Dedifferentiated amniotic fluid mesenchymal stem cell (primary cell): ENCODE measurements around the gene CYP2J2.
A peak's percentile ranks its signal among the peaks of the same experiment; 100 is the strongest.
"Not testable (repeated sequence)": the region's sequence is repeated elsewhere in the genome, so short reads cannot be mapped to it uniquely, and the experiment has no call there.

Experiments
- DNase-seq: peaks from one replicate; pipeline ENCODE4 v3.0.0-alpha.2; 2016; ENCODE audit errors: extremely low spot score

CYP2J2 gene

GRCh38 chr1:59926381-59927123 is at the start of gene CYP2J2:
Gene CYP2J2, minus strand, starts transcription at chr1:59926773. Its CDS starts 27 bp downstream, at chr1:59926746.
- DNase-seq: no peak

- no peak for DNase-seq
Observed at GRCh38 chr1:59973719-59974118, 47.1 kb upstream of the CYP2J2 start.

GRCh38 chr1:59972216-59972927 is 45.8 kb upstream of the CYP2J2 start:
- no peak for DNase-seq

- DNase-seq: peak; percentile 68
Observed at GRCh38 chr1:59971464-59971911, 44.9 kb upstream of the CYP2J2 start.

DNA sequence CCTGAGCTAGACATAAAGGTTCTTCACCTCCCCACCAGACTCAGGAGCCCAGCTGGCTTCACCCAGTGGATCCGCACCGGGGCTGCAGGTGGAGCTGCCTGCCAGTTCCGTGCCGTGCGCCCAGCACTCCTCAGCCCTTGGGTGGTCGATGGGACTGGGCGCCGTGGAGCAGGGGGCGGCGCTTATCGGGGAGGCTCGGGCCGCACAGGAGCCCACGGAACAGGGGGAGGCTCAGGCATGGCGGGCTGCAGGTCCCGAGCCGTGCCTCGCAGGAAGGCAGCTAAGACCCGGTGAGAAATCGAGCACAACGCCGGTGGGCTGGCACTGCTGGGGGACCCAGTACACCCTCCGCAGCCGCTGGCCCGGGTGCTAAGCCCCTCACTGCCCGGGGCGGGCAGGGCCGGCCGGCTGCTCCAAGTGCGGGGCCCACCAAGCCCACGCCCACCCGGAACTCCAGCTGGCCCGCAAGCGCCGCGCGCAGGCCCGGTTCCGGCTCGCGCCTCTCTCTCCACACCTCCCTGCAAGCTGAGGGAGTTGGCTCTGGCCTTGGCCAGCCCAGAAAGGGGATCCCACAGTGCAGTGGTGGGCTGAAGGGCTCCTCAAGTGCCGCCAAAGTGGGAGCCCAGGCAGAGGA is 43.1 kb upstream of the CYP2J2 start:
- not testable (repeated sequence) for DNase-seq

DNA sequence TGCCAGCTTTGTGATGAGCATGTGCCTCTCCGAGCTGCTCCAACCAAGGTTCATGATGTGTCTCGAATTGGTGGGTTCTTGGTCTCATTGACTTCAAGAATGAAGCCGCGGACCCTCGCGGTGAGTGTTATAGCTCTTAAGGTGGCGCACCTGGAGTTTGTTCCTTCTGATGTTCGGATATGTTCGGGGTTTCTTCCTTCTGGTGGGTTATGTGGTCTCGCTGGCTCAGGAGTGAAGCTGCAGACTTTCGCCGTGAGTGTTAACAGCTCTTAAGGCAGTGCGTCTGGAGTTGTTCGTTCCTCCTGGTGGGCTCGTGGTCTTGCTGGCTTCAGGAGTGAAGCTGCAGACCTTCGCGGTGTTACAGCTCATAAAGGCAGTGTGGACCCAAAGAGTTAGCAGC is 42.2 kb upstream of the CYP2J2 start:
- not testable (repeated sequence) for DNase-seq

DNA sequence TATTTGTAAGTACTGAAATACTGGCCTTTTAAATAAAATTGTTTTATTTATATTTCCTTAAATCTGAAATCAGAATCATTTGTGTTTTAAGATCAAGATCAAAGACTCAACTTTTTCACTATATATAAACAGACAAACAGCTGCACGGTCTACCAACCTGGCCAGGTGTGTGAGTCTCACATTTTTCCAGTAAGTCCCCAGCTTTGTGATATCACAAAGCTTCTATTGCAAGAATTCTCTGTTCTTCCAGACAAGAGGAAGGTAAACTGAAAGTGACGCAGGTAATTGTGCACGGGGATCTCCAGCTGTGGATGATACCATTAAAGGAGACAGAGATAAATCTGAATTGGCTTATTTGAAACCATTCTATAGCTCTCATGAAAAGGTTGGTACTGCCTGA is 41.2 kb upstream of the CYP2J2 start:
- DNase-seq: no peak

DNA sequence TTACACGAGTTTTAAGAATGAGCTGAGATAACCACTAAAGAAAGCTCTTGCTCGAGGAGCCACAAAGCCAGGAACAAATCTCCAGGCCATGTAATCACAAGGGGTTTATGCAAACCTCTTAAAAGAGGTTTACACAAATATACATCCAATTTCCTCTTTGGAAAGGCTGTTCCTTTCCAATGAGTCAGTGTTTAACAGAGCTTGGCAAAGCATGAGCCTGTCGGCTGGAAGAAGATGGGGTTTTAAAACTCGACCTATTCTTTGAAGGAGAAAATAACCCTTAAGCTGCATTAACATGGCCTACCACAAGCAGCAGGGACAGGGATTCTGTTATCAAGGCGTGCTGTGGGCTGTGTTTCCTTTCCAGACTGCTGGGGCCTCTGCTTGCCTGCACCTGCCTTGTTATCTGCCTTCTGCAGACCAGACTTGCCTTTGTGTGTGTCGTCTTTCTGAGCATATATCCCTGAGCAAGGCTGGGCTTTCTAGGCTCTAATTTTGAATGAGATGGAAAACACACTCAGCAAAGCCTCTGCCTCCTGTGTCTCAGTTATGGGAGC is 40.6 kb upstream of the CYP2J2 start:
- peak; percentile 32 for DNase-seq

DNA sequence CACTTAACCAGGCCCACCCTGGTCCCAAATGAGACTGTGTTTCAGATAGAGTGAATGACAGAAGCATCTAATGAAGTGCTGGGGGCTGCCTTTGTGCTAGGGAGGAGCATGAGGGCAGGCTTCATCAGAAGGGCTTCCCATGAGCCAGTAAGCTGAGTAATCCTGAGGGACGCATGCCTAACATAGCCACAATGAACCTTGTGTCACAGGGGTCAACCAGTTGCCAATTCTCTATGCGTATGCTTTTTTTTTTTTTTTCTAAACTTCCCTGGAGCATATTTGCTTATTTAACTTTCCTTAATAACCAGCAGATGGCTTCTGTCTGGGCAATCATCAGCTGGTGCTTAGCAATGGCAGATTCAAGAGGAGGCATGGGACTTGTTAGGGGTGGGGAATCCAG is 25.5 kb upstream of the CYP2J2 start:
- DNase-seq: no peak

DNA sequence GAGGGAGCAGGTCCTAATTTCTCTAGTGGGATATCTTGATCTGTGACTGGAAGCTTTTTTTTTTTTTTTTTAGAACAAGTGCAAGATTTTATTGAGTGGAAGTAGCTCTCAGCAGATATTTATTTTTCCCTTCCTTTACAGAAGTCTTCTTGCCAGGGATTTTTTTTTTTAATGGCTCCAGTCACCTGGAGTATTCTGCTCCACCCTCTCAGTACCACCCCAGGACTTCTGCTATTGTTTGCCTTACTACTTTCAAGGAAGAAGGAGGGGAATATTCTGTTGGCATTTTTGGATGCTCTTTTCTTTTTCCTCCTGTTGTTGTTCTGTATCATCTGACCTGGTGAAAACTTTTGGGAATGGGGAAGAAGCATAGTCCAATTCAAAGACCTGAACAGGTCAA is 23.1 kb upstream of the CYP2J2 start:
- no peak for DNase-seq

DNA sequence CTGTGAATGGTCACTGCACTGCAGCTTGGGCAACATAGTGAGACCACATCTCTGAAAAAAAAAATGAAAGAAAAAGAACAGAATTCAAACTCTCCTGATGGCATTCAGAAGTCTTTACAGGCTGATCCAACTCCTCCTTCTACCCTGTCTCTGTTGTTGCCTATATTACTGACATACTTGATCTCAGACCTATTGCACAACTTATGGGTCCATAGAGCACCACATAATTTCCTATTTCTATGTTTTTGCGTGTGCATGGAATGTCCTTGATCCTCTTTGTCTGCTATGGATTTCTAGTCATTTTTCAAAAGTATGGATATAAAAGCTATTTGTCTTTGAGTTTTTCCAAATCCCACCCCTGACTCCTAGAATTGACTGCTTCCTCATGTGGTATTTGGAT is 22.4 kb upstream of the CYP2J2 start:
- no peak for DNase-seq

GRCh38 chr1:59947047-59947938 is 20.7 kb upstream of the CYP2J2 start:
- DNase-seq: peak; percentile 72

DNA sequence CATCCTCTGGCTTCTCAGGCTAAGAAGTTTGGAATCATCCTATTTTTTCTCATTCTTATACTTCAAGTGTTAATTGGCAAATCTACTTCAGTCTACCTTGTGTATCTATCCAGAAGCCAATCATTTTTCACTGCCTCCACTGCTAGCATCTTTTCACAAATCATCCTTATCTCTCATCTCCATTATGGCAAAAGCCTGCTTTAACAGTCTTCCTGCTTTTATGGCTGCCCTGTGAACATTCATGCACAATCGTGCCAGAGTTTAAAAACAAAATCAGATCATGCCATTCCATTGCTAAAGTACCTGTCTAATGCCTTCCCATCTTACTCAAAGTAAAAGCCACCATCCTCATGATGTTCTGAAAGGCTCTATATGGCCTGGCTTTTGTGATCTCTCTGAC is 19.2 kb upstream of the CYP2J2 start:
- no peak for DNase-seq

DNA sequence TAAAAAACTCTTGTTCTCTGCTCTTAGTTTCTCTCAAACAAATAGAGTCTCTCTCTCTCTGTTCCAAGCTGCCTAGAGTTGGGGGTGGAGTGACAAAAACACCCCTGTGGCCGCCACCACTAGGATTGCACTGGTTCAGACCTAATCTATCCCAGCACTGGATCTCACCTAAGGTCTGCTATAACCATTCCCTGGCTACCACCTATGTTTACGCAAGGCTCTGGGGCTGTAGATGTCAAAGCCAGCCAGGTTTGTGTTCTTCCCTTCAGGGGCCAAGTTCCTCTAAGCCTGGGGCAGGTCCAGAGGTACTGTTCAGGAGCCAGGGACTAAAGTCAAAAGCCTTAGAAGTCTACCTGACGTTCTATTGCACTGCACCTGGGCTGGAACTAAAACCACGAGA is 12.8 kb upstream of the CYP2J2 start:
- DNase-seq: no peak

GRCh38 chr1:59937636-59938210 is 11.2 kb upstream of the CYP2J2 start:
- no peak for DNase-seq

DNA sequence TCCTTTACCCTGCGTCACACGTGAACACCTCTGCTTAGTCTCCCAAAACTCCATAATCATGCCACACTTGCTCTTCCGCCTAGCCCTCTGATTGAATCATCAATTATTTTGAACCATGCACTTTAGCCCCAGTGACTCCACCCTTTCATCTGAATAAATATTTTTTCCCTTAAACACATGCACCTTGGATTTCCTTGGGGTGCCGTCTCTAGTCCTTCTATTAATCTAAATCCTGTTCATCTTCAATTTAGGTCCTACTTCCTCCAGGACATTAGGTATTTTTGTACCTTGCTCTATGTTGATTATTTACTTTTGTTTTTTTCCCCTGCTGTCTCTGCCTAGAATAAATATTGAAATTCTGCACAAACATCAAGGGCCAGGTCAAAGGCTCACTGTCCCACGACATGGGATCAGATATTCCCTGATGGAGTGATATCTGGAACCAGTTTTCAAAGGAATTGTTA is 9.8 kb upstream of the CYP2J2 start:
- DNase-seq: no peak

GRCh38 chr1:59928996-59929395 is 2.4 kb upstream of the CYP2J2 start:
- no peak for DNase-seq

DNA sequence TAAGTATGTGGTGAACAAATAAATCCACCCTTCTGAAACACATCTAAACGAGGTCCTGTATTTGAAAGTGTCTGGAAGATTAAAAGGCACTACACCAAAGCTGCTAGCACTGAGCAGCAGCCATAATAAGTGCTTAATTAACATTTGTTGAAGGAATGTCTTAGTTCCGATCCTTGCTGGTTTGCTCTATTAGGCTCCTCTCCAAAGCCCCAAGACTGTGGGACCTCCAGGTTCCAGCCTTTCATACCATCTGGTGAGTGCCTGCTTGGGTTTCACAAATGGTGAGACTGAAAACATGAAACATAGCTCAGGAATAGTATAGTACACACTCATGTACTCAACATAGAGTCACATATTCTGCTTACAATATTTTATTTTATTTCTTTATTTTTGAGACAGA is 640 bp upstream of the CYP2J2 start:
- no peak for DNase-seq

DNA sequence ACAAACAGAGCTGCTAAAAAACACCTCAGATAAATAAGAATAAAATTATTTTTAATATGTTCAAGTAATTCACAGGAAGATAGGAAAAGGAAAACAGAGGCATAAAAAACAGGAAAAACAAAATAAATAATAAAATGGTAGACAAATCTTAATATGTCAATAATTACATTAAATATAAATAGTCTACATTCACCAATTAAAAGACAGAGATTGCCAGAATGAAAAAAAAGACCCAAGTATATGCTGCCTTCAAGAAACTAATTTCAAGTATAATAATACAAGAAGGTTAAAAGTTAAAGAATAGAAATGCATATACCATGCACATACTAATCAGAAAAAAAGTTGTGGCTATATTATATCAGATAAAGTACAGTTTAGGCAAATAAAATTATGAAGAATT is 1.9 kb downstream of the CYP2J2 start:
- no peak for DNase-seq

GRCh38 chr1:59921258-59921899 is 5.2 kb downstream of the CYP2J2 start:
- DNase-seq: not testable (repeated sequence)
